ENCODE measurements around the gene SIL1.

Gene SIL1

DNA sequence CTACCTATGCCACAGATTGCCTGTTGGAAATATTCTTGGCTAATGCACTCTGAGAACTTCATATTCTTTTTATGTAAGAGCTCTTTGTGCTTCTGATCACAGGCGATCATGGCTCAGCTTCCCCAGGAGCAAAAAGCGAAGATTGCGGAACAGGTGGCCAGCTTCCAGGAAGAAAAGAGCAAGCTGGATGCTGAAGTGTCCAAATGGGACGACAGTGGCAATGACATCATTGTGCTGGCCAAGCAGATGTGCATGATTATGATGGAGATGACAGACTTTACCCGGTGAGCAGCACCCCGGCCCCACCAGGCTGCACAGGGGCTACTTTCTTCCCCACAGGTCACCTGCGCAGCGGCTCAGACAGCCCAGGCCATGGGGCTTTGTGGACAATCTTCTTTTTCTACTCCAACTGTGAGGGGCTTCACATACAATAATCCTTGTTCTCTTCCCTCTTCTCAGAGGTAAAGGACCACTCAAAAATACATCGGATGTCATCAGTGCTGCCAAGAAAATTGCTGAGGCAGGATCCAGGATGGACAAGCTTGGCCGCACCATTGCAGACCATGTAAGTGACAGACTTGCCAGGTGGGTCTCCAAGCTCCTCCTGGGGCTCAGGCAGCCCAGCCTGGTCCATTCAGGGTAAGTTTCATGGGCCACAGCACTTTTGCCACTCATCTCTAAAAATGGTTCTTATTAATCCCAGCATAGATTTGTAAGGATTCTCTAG lies 267.6 kb downstream of the SIL1 start:
- DNase-seq (ENCODE audit: low read depth): no peak
- no peak overlapping the region for H3K4me3 ChIP-seq (ENCODE audit: low read depth, low read length)
- TF ChIP-seq CTCF (conservative IDR thresholded peaks at IDR 0.05; ENCODE audit: low read depth, low read length): no peak

- DNase-seq (ENCODE audit: low read depth): no peak
- no peak for TF ChIP-seq CTCF (conservative IDR thresholded peaks at IDR 0.05; ENCODE audit: low read depth, low read length)
- H3K4me3 ChIP-seq (ENCODE audit: low read depth, low read length): no peak overlapping the region
Measured at GRCh38 chr5:138929571-138929955, 268.6 kb downstream of the SIL1 start.

DNA sequence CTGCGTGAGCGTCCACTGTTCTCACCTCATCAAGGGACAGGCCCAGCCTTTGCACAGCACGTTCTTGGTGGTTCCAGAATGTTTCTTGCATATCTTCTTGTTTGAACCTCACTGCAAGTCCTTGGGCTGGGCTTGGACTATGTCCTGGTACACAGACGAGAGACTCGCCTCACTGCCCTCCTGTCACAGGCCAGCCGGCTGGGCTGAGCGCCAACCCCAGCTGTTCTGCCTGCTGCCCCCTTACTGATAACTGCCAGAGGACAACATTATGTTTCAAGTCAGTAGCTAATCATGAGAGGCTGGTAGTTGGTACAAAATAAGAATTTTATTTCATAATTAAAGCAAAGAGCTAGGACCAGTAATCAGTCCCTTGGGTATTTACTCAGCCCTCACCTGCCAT lies 270.2 kb downstream of the SIL1 start:
- H3K4me3 ChIP-seq (ENCODE audit: low read depth, low read length): no peak overlapping the region
- peak; percentile 28 for DNase-seq (ENCODE audit: low read depth)
- no peak for TF ChIP-seq CTCF (conservative IDR thresholded peaks at IDR 0.05; ENCODE audit: low read depth, low read length)

GRCh38 chr5:138927544-138927943 lies 270.6 kb downstream of the SIL1 start:
- no peak for TF ChIP-seq CTCF (conservative IDR thresholded peaks at IDR 0.05; ENCODE audit: low read depth, low read length)
- no peak overlapping the region for H3K4me3 ChIP-seq (ENCODE audit: low read depth, low read length)
- DNase-seq (ENCODE audit: low read depth): no peak

DNA sequence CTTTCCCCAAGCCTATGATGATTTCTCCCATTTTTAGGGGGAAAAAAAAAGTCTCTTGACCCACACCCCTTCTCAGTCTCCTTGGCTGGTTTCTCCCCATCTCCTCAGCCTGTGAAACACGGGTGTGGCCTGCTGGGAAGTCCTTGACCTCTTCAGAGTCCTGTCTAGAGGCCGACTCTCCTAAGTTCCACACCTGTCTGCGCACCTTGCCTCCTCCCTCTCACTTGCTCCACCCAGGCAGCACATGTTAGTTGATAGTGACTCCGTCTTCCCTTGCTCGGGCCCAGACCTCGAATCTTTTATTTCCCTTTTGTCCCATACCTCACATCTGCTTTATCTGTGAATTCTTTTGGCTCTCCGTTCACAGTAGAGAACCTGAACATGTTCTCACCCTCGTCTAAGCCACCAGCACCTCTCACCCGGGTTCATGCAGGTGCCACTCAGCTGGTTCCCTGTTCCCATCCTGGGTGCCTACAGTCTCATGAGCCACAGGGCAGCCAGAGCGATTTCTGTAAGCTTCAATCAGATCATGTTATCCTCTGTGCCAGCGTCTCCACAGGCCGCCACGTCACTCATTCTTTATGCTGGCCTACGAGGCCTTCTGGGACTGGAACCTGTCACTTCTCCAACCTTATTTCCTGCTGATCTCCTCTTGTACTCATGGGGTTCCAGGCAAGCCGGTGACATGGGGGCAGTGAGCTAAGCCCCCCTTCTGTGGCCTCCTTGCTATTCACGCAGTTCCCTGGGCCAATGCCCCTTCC lies 271.3 kb downstream of the SIL1 start:
- no peak for TF ChIP-seq CTCF (conservative IDR thresholded peaks at IDR 0.05; ENCODE audit: low read depth, low read length)
- DNase-seq (ENCODE audit: low read depth): no peak
- no peak overlapping the region for H3K4me3 ChIP-seq (ENCODE audit: low read depth, low read length)

- no peak for DNase-seq (ENCODE audit: low read depth)
- TF ChIP-seq CTCF (conservative IDR thresholded peaks at IDR 0.05; ENCODE audit: low read depth, low read length): no peak
- H3K4me3 ChIP-seq (ENCODE audit: low read depth, low read length): no peak overlapping the region
Measured at GRCh38 chr5:138926257-138926656, 271.9 kb downstream of the SIL1 start.

Data from choroid plexus epithelial cell (primary cell).